H1 (cell line): Measurements from ENCODE around the gene SORBS1. TPM values are rescaled to one million over a fixed set of nuclear protein-coding genes. Genes with fewer than 3 reads are reported as not detected.

Experiments used
- GABPA ChIP-seq: IDR thresholded peaks from 2 replicates; pipeline ENCODE4 v1.6.1; 2011; ENCODE audit warnings: mild to moderate bottlenecking, low read length, moderate library complexity, borderline replicate concordance; ENCODE audit not compliant: insufficient read depth
- HDAC6 ChIP-seq: IDR thresholded peaks from one replicate; pipeline ENCODE4 v1.7.1; 2012; ENCODE audit warnings: low read depth, mild to moderate bottlenecking, inconsistent platforms, low read length, moderate library complexity
- TBP ChIP-seq: IDR thresholded peaks from 2 replicates; pipeline ENCODE4 v1.6.1; 2011; ENCODE audit warnings: low read depth, low read length, improper control_type of control experiment
- USF2 ChIP-seq: IDR thresholded peaks from 2 replicates; pipeline ENCODE4 v1.6.1; 2011; ENCODE audit warnings: low read length, improper control_type of control experiment
- polyA plus RNA-seq, 7 experiments: library from polyadenylated mRNA; depleted of rRNA in 3 of 7; stranded (reverse) in 5 of 7; unstranded in 2 of 7; fragments of >200 nt in 5 of 7; fragments of 200-250 nt in 2 of 7; gene quantifications; 1 replicate in 5 of 7; 2 replicates in 1 of 7; 4 replicates in 1 of 7; pipeline versions ENCODE4 v1.2.1 to v1.2.3, GENCODE V29; 2011 to 2013; ENCODE audit warnings: missing spikeins in 2 of 7, mixed read lengths in 2 of 7
- total RNA-seq: library from RNA; stranded (reverse); fragmentation: NEBNext Ultra II Directional; extraction: Animal tissue kit (Norgen Biotek cat#: 25700); gene quantifications from 2 replicates; pipeline ENCODE4 v1.2.1, GENCODE V29; 2021

SORBS1 gene
- total and polyA plus RNA-seq, 2 of the 8 experiments (the other 6 are each of a cell fraction or from before 2014, with no cell fraction given): 16.0 to 35.0 TPM

GRCh38 chr10:95459446-95460045 is 101.6 kb downstream of the SORBS1 start (continued):
- TF ChIP-seq USF2 (no peak), GABPA (no peak), HDAC6 (no peak), TBP (no peak)
- TF ChIP-seq, all 59 proteins: peak for 0
